HG03469 (cell line): Measurements from ENCODE around the gene ETS1.
"Not testable (repeated sequence)": the region's sequence is repeated elsewhere in the genome, so short reads cannot be mapped to it uniquely, and the experiment has no call there.

Experiments used
- ATAC-seq: cut with Tn5 transposase; IDR thresholded peaks from one replicate; pipeline ENCODE4 v1.9.1; 2021; ENCODE audit warnings: mild to moderate bottlenecking, moderate library complexity, moderate number of reproducible peaks; ENCODE audit not compliant: unreplicated experiment

Gene ETS1

DNA sequence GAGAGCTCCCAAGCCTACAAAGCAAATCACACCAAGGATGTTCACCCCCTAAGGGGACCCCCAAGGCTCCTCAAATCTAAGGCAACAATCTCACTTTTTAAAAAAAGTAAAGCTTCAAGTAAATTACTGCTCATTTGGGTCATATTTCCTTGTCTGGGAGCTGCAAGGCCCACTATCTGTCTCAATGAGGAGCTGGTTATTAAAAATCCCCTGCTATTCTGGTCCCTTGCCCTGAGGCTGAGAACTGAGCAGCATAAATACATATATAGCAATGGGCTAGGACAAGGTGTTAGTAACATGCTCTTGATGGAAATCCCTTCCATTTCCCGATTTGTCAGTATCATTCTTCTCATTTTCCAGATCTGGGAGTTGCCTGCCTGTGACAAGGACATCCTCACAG, 119.2 kb downstream of the ETS1 start:
- ATAC-seq: no peak

DNA sequence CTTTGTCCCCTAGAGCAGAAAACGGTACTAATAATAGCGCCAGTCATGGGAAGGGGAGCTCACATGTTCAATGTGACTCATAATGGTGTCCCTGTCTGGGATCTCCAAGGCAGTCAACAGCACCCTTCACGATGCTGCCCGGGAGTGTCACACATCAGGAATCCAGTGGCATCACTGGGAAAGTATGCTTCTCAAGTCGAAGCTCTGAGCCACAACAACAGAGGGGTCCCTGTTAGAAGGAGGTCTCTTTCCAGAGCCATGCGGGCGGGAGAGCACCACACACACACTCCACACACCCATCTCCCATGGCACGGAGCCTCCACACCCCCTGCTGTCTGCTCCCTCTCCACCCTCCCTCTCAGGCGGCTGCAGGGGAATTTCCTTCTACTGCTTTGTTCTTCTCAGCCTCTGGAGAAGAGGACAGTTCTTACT, 119.7 kb downstream of the ETS1 start:
- no peak for ATAC-seq

DNA sequence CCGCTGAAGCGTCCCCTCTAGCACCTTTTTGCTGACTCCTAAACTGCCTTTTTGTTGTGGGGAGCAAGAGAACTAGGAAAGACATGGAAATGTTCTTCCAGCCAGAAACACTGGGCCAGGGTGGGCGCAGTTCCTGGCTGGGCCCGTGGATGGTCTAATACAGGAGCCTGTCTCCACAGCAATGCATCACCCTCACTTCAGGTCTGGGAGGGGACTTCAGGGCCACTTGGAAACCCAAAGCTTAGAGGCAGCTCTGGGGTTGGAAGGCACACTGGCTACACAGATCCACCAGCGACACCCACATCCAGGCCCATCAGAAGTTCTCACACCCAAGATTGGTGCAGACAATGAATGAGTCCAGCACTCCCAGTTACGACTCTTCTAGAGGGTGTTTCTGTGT, 120.3 kb downstream of the ETS1 start:
- ATAC-seq: no peak

DNA sequence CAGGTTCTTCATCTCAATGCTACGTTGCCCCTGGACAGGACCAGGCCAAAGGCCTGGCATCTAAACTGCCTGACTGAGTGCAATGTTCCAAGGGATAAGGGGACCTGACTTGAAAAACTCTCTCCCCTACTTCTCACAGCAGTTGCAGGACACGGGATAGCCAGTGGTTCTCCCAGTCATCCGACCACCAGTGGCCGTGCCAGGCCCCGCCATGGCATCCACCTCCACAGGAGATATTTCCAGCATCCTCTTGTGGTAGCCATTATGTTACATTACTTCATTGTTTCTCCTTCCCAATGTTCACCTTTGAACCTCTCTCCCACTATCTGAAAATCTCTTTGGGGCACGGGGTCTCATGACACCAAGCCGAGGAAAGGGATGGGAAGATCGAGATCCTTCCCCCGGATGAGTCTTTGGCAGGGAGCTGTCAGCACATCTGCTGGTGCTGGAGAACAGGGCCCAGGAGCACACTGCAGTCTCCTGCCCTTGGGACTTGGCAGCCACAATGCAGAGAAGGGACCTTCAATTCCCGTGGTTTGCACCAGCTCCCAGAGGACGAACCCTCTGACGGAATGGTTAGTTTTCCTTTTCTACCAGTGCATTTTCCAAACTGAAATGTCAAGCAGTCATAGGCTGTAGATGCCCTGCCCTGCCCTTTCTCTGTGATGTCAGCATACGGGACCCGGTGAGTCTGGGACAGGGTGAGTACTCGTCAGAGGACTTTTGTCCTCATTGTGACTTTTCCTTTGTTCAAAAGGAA, 121.2 kb downstream of the ETS1 start:
- no peak for ATAC-seq

DNA sequence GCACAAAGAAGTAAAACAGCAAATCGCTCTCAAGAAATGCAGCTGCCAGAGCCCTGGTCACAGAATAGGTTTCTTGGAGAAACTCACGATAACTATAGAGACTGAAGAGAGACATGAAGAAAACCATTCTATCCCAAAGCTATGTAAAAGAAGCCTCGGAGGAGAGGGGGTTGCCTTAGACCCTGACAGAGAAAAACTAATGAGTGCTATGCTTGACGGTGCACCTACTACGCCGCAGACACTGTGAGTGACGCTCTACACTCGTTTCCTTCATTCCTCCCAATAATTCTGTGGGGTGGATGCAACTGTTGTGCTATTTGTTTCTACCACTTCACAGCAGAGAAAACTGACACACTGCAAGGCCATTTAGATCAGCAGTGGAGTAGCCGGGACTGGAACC, 121.8 kb downstream of the ETS1 start:
- no peak for ATAC-seq

DNA sequence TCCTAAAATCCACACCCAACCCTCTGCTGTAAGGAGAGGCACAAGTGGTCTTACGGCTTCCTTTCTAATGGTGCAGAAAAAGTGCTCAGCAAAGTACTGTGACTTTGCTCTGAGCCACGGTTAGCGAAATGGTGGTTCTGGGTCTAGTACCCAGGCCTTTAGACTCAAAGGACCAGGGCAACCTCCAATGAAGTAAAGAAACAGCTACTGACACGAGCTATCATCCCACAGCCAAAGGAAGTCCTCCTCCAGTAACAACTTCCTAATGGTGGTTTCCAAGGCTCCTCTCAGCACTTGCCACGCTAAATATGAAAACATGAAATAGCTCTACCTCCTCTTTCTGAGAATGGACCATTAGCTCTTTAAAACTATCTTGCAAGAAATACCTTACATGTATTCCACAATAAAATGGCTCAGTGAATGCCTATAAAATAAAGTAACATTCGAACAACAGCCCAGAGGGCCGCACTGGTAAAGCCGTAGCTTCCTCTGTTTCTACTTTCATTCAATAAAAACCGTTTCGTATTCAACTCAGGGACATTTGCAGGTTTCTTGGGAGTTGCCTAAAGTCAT, 122.4 kb downstream of the ETS1 start:
- ATAC-seq: no peak

DNA sequence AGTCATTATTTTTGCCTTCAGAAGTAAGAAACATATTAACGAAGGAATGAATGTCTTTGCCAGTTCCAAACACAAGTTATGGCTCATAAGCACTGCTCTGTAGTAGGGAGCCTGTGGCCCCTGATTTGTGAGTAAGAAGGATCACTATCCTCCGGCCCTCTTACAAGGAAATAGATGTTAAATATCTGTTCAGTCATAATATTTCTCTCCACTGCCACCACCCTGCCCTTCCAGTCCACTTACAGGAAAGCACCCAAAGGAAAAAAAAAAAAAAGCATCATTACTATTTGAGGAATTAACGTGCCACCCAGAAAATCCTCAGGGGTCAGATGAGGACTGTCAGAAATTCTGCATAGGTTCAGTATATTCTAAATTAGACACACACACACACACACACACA, 123.4 kb downstream of the ETS1 start:
- no peak for ATAC-seq

DNA sequence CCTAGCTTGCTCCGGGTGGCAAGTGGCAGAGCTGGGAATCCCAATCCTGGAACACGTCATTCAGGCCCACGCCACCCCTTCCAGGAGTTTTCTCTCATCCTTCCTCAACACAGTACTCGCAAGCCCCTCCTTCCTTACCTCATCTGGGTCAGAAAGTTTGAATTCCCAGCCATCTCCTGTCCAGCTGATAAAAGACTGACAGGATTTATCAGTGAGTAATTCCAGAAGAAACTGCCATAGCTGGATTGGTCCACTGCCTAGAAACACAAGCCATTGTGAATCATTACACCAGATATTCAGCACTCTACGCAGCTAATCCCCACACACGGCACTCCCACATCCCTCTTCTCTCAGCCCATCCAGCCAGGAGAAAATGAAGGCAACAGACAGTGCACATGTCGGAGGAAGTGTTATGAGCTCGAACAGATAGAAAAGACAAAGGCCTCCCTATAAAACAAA, 124.0 kb downstream of the ETS1 start:
- no peak for ATAC-seq

DNA sequence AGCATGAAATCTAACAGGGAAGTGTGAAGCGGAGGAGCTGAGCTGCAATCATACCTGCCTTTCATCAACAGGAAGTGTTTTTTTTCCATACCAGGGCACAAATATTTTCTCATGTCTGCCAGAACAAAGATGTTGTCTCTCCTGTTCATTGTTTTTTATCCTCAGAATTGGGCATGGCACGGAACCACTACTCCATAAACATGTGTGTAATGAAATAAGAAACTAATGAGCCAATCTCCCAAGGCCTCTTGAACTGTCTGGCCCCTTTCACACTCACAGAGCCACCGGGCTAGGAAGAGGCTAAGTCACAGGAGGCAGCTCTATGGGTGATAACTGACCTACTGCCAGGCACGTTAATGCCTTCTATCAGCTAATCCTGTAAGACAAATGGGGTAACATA, 124.4 kb downstream of the ETS1 start:
- no peak for ATAC-seq

DNA sequence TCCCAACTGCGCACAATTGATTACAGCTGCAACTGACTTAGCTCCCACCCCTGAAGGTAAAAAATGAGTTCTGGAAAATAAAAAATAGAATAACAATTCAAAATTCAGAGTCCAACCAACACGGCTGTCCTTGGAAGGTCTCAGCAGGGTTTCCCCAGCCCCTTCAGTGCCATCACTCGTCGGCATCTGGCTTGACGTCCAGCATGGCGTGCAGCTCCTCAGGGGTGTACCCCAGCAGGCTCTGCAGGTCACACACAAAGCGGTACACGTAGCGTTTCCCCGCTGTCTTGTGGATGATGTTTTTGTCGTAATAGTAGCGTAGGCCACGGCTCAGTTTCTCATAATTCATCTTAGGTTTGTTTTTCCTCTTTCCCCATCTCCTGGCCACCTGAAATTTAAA, 125.2 kb downstream of the ETS1 start:
- no peak for ATAC-seq

DNA sequence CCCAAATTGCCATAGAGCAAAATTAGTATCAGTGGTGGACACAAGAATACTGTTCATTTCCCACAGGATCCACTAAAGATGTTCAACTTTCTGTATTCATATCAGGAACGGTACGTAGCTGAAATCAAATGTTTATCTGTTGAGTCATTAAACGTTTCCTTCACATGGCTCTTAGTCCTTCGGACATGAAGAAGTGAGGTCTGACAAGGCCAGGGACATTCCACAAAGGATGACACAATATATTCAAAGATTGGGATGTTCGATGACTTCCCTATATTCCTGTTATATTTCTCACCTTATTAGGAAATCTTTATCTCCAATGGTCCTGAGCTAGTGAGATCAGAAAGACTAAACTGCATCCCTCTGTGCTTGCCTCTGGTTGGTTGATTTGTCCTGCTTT, 129.0 kb downstream of the ETS1 start:
- no peak for ATAC-seq

DNA sequence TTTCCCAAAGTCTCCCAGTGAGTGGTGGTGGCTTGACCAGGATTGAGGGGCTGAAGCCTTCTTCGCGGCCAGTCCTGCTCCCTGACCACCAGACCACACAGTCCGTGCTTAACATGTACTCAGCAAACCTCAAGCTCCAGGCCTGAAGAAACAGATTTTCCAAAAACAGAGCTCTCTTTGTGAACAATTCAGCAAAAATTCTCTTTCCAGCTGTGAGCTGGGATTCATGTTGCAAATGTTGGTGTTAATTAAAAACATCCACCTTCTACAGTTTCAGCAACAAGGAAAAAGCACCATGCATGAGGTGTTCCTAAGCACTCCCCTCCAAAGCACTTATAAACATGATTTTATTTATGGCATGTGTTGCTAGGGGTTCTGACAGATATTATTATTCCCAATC, 129.5 kb downstream of the ETS1 start:
- no peak for ATAC-seq

DNA sequence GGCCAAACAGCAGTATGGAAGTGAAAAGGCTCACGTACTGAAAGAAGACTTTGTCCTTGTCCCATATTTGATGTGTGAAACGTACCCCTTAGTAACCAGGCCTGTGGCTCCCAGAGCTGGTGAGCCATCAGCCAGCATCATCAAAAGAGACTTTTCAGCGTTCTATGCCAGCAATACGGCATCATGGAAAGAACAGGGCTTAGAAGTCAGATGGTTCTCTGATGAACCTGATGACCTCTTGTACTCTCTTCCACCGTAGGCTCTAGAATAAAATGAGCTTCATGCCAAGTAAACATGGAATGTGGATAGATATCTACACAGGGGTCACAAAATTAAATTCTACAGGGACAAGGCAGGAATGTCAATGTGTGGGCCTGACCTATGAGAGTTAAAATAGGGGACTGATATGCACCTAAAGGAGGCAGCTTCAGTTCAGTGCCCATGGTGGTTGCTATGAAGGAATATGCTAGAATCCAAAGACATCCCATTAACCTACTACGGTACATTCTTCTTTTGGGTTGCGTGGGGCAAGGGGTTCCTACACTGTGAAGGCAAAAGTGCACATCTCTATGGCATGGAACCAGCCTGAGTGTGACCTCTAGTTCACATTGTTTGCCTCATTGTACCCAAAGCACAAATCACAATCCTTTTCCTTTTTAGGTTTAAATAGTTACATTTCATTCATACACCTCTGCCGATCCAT, 130.6 kb downstream of the ETS1 start:
- no peak for ATAC-seq

DNA sequence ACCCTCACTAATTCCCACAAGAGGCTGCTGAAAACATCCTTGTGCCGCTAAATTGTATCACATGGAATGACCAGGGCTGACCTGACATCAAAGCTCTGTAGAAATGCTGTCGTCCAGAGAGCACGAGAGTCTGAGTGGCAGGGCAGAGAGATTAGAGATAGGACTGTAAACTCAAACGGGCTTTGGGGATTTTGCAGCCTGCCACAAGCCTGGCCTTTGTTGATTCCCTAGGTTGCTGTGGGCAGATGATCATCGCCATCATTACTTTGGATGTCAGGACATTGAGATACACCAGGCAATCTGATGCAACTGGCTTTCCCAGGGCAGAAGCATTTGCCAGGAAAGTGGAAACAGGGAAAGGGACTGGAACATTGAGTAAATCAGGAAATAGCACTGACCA, 131.6 kb downstream of the ETS1 start:
- no peak for ATAC-seq

DNA sequence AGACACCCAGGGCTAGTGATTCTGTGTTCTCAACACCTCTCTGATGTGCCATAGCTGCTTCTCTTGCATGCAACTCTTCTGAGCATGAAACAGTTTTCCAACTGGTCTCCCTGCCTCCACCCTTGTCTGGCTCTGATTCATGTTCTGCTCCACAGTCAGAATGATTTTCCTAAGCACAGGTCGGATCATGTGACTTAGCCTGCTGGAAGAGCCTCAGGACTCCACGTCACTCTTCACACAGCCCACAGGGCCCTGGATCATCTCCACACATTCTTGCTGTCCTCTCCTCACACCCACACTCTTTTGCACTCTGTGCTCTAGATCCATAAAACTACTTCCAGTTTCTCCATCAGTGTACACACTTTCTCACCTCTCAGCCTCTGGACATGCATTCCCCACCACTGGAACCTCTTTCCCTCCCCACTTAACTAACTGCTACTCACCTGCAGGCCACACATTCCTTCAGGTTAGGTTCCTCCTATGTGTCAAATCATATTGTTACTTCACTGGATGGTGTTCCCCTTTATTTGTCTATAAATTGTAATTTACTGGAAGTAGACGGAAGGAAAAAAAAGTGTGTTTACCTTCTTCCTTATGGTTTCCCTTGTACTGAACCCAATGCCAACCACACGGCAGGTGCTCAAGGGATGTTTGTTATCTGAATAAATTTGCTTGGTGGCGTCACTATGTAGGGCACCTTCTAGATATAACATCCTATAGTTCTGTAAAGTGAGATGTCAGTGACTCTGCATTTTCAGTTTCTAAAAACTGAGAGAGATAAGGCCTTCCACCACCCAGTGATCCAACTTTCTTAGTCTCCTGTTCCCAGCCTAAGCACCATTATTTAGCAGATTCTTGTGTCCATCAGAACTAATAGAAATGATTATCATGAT, 133.7 kb downstream of the ETS1 start:
- no peak for ATAC-seq

DNA sequence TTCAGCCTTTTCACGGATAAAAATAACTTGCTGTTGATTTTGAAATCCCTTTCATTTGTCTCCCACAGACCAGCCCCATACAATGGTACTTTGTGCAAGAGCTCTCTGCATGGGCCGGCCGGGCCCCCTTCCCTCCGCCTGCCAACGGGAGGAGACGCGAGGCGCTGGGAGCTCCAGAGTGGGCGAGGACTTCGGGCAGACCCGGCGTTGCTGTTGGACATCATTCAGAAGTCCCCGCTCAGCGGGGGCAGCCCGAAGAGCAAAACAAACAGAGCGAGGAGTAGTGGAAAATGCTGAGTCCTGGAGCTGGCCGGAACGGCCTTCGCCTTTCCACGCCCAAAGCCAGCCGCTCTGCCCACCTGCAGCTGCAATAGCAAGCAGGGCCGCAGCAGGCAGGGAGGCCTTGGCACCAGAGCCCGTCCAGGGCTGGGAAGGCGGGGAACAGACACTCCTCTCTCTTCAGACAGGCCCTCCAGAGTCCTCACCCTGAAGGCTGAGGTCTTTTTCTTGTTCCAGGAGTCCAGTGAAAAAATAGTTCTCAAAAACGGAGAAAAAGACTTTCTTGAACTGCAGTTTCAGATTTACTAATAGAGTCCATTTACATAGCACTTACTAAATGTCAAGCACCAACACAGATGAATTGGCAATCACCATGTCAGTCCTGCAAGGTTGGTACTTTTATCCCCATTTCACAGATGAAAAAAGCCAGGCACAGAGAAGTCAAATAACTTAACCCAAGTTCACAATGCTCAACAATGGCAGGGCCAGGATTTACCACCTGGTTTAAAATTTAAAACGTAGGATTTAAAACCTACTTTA, 135.5 kb downstream of the ETS1 start:
- no peak for ATAC-seq

DNA sequence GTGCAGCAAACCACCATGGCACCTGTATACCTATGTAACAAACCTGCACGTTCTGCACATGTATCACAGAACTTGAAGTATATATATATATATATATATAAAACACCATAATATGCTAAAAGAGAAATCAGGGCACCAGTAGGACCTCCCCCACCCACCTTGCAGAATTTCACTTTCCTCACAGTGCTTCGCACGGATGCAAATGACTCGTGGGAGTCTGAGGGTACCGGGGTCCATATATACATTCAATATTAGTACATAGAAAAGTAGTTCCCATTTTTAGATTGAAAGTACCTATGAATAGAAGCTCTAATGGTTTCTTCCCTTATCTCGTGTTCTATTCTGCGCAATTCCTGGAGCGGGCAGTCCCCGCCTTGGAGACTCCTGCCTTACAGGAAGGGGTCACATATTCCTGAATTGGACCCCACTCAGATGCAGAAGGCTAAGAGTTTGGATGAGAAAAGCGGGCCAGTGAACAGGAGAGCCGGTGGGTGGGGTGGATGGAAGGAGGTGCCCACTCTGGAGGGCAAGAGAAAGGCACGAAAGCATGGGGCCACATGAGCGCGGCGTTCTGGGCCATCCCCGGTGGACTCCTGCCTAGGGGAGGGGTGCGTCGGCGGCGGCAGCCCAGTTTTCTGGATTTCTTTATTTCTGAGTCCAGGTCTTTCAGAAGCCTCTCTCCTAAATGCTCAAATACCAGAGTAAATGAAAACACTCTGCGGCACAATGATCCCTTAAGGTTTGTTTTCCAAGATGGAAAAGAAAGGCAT, 136.3 kb downstream of the ETS1 start:
- ATAC-seq: no peak

DNA sequence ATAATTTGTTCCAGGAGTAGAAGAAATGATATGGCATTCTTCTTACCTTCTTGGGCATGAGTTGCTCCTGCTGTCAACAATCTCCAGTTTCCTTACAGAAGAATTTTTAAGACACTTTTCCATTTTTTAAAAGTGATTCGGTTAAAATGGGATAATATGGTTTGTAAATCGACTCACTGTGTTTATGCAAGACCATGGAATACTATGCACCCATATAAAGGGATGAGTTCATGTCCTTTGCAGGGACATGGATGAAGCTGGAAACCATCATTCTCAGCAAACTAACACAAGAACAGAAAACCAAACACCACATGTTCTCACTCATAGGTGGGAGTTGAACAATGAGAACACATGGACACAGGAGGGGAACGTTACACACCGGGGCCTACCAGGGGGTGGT, 136.9 kb downstream of the ETS1 start:
- not testable (repeated sequence) for ATAC-seq

DNA sequence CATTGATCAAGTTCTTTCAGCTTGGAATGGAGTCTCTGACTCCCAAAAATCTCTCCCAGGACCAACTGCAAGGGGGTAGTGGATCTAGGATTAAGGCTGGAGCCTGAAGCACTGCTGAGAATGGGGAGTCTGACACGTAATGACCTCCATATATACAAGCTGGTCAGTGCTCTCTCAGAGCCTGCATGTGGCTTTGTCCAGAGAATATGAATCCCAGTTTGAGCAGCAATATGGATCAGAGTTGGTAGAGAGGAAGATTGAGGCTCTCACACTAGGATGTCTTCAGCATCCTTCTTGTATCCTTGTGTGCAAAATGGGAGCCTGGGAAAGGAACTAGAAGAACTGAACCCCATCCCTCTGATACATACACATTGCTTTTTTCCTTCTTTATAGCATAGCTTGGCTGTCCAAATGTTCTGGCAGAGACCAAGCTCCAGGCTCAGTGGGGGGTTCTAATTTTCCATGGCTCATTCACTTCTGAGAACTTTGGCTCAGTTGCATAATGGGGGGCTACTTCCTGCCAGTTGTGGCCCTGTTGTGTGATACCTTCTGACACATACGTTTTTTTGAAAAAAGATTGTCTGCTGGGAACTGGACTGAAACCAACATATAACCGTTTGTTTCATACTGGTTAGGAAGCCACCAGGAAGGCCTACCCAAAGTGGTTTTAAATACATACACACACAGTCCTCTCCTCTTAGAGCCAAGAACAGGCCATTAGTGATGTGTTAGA, 138.2 kb downstream of the ETS1 start:
- ATAC-seq: no peak
